ENCODE measurements around the gene GSTK1.

DNA sequence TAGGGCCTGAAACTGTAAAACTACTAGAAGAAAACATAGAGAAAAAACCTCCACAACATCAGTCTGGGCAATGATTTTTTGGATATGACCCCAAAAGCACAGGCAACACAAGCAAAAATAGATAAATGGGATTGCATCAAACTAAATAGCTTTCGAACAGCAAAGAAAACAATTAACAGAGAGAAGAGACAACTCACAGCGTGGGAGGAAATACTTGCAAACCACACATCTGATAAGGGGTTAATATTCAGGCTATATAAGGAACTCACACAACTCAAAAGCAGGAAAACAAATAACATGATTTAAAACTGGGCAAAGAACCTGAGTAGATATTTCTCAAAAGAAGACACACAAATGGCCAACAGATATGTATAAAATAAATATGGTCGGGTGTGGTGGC, 7.7 kb upstream of the GSTK1 start:
- TF ChIP-seq YY1 (IDR thresholded peaks at IDR 0.05) (no peak), GABPA (IDR thresholded peaks at IDR 0.05 in 1 of 2, conservative IDR thresholded peaks at IDR 0.05 in 1 of 2) (no peak), JUND (IDR thresholded peaks at IDR 0.05) (no peak), FOXA1 (IDR thresholded peaks at IDR 0.05) (no peak), RAD21 (IDR thresholded peaks at IDR 0.05) (no peak), TAF1 (conservative IDR thresholded peaks at IDR 0.05) (no peak)
- TF ChIP-seq, protein P1, sequence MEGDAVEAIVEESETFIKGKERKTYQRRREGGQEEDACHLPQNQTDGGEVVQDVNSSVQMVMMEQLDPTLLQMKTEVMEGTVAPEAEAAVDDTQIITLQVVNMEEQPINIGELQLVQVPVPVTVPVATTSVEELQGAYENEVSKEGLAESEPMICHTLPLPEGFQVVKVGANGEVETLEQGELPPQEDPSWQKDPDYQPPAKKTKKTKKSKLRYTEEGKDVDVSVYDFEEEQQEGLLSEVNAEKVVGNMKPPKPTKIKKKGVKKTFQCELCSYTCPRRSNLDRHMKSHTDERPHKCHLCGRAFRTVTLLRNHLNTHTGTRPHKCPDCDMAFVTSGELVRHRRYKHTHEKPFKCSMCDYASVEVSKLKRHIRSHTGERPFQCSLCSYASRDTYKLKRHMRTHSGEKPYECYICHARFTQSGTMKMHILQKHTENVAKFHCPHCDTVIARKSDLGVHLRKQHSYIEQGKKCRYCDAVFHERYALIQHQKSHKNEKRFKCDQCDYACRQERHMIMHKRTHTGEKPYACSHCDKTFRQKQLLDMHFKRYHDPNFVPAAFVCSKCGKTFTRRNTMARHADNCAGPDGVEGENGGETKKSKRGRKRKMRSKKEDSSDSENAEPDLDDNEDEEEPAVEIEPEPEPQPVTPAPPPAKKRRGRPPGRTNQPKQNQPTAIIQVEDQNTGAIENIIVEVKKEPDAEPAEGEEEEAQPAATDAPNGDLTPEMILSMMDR (IDR thresholded peaks at IDR 0.05; ENCODE audit: low read depth, low read length, missing input control): no peak
- TF ChIP-seq, protein P2, sequence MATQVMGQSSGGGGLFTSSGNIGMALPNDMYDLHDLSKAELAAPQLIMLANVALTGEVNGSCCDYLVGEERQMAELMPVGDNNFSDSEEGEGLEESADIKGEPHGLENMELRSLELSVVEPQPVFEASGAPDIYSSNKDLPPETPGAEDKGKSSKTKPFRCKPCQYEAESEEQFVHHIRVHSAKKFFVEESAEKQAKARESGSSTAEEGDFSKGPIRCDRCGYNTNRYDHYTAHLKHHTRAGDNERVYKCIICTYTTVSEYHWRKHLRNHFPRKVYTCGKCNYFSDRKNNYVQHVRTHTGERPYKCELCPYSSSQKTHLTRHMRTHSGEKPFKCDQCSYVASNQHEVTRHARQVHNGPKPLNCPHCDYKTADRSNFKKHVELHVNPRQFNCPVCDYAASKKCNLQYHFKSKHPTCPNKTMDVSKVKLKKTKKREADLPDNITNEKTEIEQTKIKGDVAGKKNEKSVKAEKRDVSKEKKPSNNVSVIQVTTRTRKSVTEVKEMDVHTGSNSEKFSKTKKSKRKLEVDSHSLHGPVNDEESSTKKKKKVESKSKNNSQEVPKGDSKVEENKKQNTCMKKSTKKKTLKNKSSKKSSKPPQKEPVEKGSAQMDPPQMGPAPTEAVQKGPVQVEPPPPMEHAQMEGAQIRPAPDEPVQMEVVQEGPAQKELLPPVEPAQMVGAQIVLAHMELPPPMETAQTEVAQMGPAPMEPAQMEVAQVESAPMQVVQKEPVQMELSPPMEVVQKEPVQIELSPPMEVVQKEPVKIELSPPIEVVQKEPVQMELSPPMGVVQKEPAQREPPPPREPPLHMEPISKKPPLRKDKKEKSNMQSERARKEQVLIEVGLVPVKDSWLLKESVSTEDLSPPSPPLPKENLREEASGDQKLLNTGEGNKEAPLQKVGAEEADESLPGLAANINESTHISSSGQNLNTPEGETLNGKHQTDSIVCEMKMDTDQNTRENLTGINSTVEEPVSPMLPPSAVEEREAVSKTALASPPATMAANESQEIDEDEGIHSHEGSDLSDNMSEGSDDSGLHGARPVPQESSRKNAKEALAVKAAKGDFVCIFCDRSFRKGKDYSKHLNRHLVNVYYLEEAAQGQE (IDR thresholded peaks at IDR 0.05): no peak
- TF ChIP-seq, protein P3, sequence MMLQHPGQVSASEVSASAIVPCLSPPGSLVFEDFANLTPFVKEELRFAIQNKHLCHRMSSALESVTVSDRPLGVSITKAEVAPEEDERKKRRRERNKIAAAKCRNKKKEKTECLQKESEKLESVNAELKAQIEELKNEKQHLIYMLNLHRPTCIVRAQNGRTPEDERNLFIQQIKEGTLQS (IDR thresholded peaks at IDR 0.05): no peak
- TF ChIP-seq, protein P4, sequence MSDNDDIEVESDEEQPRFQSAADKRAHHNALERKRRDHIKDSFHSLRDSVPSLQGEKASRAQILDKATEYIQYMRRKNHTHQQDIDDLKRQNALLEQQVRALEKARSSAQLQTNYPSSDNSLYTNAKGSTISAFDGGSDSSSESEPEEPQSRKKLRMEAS (IDR thresholded peaks at IDR 0.05): no peak
- TF ChIP-seq, protein P5, sequence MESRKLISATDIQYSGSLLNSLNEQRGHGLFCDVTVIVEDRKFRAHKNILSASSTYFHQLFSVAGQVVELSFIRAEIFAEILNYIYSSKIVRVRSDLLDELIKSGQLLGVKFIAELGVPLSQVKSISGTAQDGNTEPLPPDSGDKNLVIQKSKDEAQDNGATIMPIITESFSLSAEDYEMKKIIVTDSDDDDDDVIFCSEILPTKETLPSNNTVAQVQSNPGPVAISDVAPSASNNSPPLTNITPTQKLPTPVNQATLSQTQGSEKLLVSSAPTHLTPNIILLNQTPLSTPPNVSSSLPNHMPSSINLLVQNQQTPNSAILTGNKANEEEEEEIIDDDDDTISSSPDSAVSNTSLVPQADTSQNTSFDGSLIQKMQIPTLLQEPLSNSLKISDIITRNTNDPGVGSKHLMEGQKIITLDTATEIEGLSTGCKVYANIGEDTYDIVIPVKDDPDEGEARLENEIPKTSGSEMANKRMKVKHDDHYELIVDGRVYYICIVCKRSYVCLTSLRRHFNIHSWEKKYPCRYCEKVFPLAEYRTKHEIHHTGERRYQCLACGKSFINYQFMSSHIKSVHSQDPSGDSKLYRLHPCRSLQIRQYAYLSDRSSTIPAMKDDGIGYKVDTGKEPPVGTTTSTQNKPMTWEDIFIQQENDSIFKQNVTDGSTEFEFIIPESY (IDR thresholded peaks at IDR 0.05): no peak
